ENCODE measurements around the gene TMEM88.

DNA sequence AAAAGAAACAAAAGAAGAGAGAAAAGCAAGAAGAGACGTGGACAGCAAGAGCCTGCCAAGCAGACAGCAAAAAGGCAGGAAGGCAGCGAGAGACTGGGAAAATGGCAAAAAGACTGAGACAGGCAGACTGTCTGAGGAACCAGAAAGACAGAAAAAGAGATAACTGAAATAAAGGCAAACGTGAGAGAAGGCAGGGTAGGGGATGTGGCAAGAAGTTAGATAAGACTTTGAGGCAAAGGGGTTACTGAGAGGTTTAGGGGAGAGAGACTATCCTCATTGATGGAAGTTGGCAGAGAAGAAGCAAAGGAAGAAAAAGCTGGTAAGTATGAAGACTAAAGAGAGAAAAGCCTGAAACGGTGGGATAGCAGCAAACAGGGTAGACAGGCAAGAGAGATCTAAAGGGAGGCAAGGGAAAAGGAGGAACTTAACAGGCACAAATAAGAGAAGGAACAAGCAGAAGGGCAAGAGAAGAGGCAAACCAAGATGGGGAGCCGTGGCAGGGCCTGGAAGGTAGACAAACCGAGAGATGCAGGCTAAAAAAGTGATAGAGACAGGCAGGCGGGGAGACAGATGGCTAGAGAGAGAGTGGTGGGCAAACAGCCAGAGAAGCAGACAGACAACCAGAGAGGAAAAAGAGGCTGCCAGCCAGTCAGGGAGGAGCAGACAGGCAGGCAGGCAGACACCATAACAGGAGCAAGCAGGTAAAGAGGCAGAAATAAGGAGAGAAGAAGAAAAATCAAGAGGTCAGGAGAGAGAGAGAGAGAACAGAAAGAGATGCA, 26.6 kb downstream of the TMEM88 start:
- TF ChIP-seq, protein P1, sequence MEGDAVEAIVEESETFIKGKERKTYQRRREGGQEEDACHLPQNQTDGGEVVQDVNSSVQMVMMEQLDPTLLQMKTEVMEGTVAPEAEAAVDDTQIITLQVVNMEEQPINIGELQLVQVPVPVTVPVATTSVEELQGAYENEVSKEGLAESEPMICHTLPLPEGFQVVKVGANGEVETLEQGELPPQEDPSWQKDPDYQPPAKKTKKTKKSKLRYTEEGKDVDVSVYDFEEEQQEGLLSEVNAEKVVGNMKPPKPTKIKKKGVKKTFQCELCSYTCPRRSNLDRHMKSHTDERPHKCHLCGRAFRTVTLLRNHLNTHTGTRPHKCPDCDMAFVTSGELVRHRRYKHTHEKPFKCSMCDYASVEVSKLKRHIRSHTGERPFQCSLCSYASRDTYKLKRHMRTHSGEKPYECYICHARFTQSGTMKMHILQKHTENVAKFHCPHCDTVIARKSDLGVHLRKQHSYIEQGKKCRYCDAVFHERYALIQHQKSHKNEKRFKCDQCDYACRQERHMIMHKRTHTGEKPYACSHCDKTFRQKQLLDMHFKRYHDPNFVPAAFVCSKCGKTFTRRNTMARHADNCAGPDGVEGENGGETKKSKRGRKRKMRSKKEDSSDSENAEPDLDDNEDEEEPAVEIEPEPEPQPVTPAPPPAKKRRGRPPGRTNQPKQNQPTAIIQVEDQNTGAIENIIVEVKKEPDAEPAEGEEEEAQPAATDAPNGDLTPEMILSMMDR (IDR thresholded peaks at IDR 0.05; ENCODE audit: poor library complexity, severe bottlenecking) = no peak
- TF ChIP-seq EZH2 (IDR thresholded peaks at IDR 0.05; ENCODE audit: borderline replicate concordance, insufficient read depth, low read length, poor library complexity, severe bottlenecking) = no peak

Data from neural cell (in vitro differentiated cells).